GM10248 (cell line): ENCODE data around the gene EPS15.
"Not testable (repeated sequence)": the region's sequence is repeated elsewhere in the genome, so short reads cannot be mapped to it uniquely, and the experiment has no call there.

Experiments
- CTCF ChIA-PET: fragments of 300-600 bp; sonication (Branson Sonifier 250); formaldehyde crosslinking; extraction: SDS; loops from one replicate; lab custom pipeline; 2021; ENCODE audit warnings: antibody characterized with exemption; lab: Yijun Ruan, JAX
- POLR2A ChIA-PET: fragments of 350-650 bp; sonication (Branson Sonifier 250); formaldehyde crosslinking; extraction: SDS; loops from one replicate; lab custom pipeline; 2020; ENCODE audit warnings: antibody characterized with exemption; lab: Yijun Ruan, JAX
- DNase-seq: peaks from one replicate; pipeline ENCODE4 v3.0.0; 2012; ENCODE audit errors: extremely low spot score
- CTCF ChIP-seq: IDR thresholded peaks from 2 replicates; pipeline ENCODE4 v1.5.1; 2012; ENCODE audit warnings: mild to moderate bottlenecking, low read depth; ENCODE audit errors: extremely low read depth, missing control alignments, control extremely low read depth

EPS15 gene

GRCh38 chr1:51418384-51418959 lies 100.6 kb downstream of the EPS15 start:
- no peak for TF ChIP-seq CTCF
- no peak for DNase-seq
- CTCF ChIA-PET, result interaction anchor here (1.9 to 2.4 kb wide), 2 partner anchors 9 to 14 kb away, joined by 5 to 6 read pairs; no protein-coding TSS in a partner anchor
- POLR2A ChIA-PET, result no interaction called here

- DNase-seq, result no peak
- no peak for TF ChIP-seq CTCF
- CTCF ChIA-PET, result interaction anchor here (0.9 to 2.4 kb wide), 4 partner anchors 10 to 16 kb away, joined by 3 to 6 read pairs (median 5); no protein-coding TSS in a partner anchor
- POLR2A ChIA-PET, result no interaction called here
Measured at GRCh38 chr1:51417496-51418383, 101.3 kb downstream of the EPS15 start.

GRCh38 chr1:51416910-51417309 lies 102.2 kb downstream of the EPS15 start:
- ChIA-PET CTCF (interaction anchor here (0.9 to 1.6 kb wide), 2 partner anchors 16 to 17 kb away, joined by 3 to 5 read pairs; no protein-coding TSS in a partner anchor), POLR2A (no interaction called here)
- no peak for DNase-seq
- TF ChIP-seq CTCF, result no peak

GRCh38 chr1:51415963-51416362 lies 103.1 kb downstream of the EPS15 start:
- ChIA-PET CTCF (no interaction called here), POLR2A (no interaction called here)

GRCh38 chr1:51414811-51415210 lies 104.3 kb downstream of the EPS15 start:
- CTCF ChIA-PET, result no interaction called here
- no peak for DNase-seq
- POLR2A ChIA-PET, result no interaction called here
- TF ChIP-seq CTCF, result no peak

More at GRCh38 chr1:51415963-51416362, 103.1 kb downstream of the EPS15 start:
- TF ChIP-seq CTCF, result no peak
- no peak for DNase-seq

GRCh38 chr1:51411820-51412219 lies 107.2 kb downstream of the EPS15 start:
- DNase-seq, CTCF ChIA-PET, POLR2A ChIA-PET: not testable (repeated sequence)
